ENCODE results near the gene PSME2. TPM values are rescaled to one million over a fixed set of nuclear protein-coding genes. Genes with fewer than 3 reads are reported as not detected.
A peak's percentile ranks its signal among the peaks of the same experiment; 100 is the strongest.

The PSME2 gene
- total and polyA plus RNA-seq, 7 experiments from 2014 or later: 120 to 777 (median 146) TPM

DNA sequence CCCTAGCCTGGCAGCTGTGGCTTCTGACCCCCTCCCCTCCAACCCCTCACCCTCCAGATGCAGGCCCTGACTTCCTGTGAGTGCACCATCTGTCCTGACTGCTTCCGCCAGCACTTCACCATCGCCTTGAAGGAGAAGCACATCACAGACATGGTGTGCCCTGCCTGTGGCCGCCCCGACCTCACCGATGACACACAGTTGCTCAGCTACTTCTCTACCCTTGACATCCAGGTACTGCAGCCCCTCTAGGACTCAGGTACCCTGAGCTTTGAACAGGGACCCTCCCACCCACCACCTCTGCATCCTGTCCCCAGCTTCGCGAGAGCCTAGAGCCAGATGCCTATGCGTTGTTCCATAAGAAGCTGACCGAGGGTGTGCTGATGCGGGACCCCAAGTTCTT is 8.7 kb upstream of the PSME2 start:
- intact Hi-C loops (cut with micrococcal nuclease): no loop called here
- peak overlapping the region in 5 of 9 donors; percentile 38 to 81 (median 61) for H3K27ac Mint-ChIP-seq
- POLR2A ChIA-PET: interaction anchor here (0.5 to 1.7 kb wide), 8 partner anchors 8 to 88 kb away, joined by 3 to 8 read pairs (median 4); partner anchors contain the start of genes DCAF11, MDP1, NRL and PSME1
- no peaks in the 10 kb centered on the region for H3K27me3 Mint-ChIP-seq
- peaks cover 6 to 50% (median 25%) of the 10 kb centered on the region in 5 donors for H3K36me3 Mint-ChIP-seq
- CTCF ChIA-PET: interaction anchor here (1.2 kb wide), 1 partner anchor 9 kb away, joined by 5 read pairs; no protein-coding TSS in a partner anchor
- ATAC-seq: no peak
- DNase-seq: no peak
- H3K4me3 Mint-ChIP-seq: no peak overlapping the region
- H3K9me3 Mint-ChIP-seq: no peaks in the 10 kb centered on the region
- Histone ChIP-seq H3K4me1 (ENCODE audit: control insufficient read depth in 2 of 2, insufficient read depth in 2 of 2, low read length in 2 of 2) (peaks cover under 1 to 1% of the 10 kb centered on the region in 2 donors), H3K36me3 (ENCODE audit: control insufficient read depth in 2 of 3, insufficient read depth in 3 of 3, low read length in 3 of 3) (peaks cover 27 to 77% (median 41%) of the 10 kb centered on the region in 3 experiments), H3K4me3 (ENCODE audit: low read length) (no peak overlapping the region), H3K9me3 (ENCODE audit: control insufficient read depth in 2 of 3, low read length in 3 of 3) (no peaks in the 10 kb centered on the region), H3K27ac (ENCODE audit: low read depth, low read length) (peak overlapping the region; percentile 47), H3K27me3 (ENCODE audit: control insufficient read depth in 2 of 2, insufficient read depth in 2 of 2, low read length in 2 of 2) (no peaks in the 10 kb centered on the region)
- H3K4me1 Mint-ChIP-seq: peaks cover 0 to 25% (median 11%) of the 10 kb centered on the region in 7 donors

DNA sequence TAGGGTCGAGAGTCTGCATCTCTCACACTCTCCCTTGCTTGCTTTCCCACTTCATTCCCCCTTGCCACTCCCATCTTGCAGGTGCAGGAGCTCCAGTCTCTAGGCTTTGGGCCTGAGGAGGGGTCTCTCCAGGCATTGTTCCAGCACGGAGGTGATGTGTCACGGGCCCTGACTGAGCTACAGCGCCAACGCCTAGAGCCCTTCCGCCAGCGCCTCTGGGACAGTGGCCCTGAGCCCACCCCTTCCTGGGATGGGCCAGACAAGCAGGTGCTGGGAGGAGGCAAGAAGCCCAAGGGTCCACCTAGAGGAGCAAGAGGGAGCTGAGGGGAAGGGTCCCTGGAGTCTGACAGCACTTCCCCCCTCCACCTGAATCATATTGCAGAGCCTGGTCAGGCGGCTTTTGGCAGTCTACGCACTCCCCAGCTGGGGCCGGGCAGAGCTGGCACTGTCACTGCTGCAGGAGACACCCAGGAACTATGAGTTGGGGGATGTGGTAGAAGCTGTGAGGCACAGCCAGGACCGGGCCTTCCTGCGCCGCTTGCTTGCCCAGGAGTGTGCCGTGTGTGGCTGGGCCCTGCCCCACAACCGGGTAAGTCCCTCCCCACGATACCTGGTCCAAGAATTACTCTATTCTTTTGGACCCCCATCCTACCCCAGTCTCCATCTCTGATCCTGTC is 5.1 kb upstream of the PSME2 start:
- Mint-ChIP-seq H3K36me3 (peaks cover 0 to 48% (median 24%) of the 10 kb centered on the region in 5 donors), H3K27ac (peak overlapping the region in 1 of 9 donors; percentile 22)

DNA sequence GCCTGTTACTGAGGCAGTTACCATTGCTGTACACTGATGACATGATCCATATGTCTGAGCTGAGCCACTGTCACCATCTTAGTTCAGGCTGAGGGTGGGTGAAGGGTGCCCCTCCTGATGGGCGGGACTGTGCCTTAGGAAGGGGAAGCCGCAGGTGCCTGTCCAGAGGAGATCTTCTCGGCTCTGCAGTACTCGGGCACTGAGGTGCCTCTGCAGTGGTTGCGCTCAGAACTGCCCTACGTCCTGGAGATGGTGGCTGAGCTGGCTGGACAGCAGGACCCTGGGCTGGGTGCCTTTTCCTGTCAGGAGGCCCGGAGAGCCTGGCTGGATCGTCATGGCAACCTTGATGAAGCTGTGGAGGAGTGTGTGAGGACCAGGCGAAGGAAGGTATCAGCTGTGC is 4.6 kb upstream of the PSME2 start:
- H3K9me3 Mint-ChIP-seq: no peaks in the 10 kb centered on the region
- ATAC-seq (no peak), DNase-seq (no peak)
- H3K27me3 Mint-ChIP-seq: no peaks in the 10 kb centered on the region
- intact Hi-C loops (cut with micrococcal nuclease): no loop called here
- POLR2A ChIA-PET: interaction anchor here (0.5 to 11.1 kb wide), 9 partner anchors 10 to 119 kb away, joined by 3 to 139 read pairs (median 5); partner anchors contain the start of genes EMC9, IPO4, IRF9 and PSME1
- H3K36me3 ChIP-seq (ENCODE audit: control insufficient read depth in 2 of 3, insufficient read depth in 3 of 3, low read length in 3 of 3): peaks cover 21 to 62% (median 30%) of the 10 kb centered on the region in 3 experiments
- peaks cover 19 to 43% (median 32%) of the 10 kb centered on the region in 7 donors for H3K4me1 Mint-ChIP-seq
- CTCF ChIA-PET: interaction anchor here (1.0 to 1.6 kb wide), 4 partner anchors 9 to 156 kb away, joined by 3 to 14 read pairs (median 5); no protein-coding TSS in a partner anchor
- H3K36me3 Mint-ChIP-seq: peaks cover 0 to 50% (median 23%) of the 10 kb centered on the region in 5 donors
- H3K4me3 Mint-ChIP-seq: peak overlapping the region in 1 of 10 donors; percentile 56
- H3K4me3 ChIP-seq (ENCODE audit: low read length): no peak overlapping the region
- H3K9me3 ChIP-seq (ENCODE audit: control insufficient read depth in 2 of 3, low read length in 3 of 3): no peaks in the 10 kb centered on the region
- H3K27ac ChIP-seq (ENCODE audit: low read depth, low read length): no peak overlapping the region
- H3K27me3 ChIP-seq (ENCODE audit: control insufficient read depth in 2 of 2, insufficient read depth in 2 of 2, low read length in 2 of 2): no peaks in the 10 kb centered on the region
- H3K27ac Mint-ChIP-seq: peak overlapping the region in 3 of 9 donors; percentile 22 to 52 (median 28)
- H3K4me1 ChIP-seq (ENCODE audit: control insufficient read depth in 2 of 2, insufficient read depth in 2 of 2, low read length in 2 of 2): peaks cover 19 to 24% of the 10 kb centered on the region in 2 donors

More for the DNA sequence above, 5.1 kb upstream of the PSME2 start:
- POLR2A ChIA-PET: interaction anchor here (0.6 to 11.1 kb wide), 9 partner anchors 9 to 53 kb away, joined by 3 to 139 read pairs (median 3); partner anchors contain the start of genes EMC9, IPO4, IRF9 and PSME1
- H3K9me3 Mint-ChIP-seq: no peaks in the 10 kb centered on the region
- ATAC-seq (no peak), DNase-seq (no peak)
- H3K36me3 ChIP-seq (ENCODE audit: control insufficient read depth in 2 of 3, insufficient read depth in 3 of 3, low read length in 3 of 3): peaks cover 21 to 67% (median 30%) of the 10 kb centered on the region in 3 experiments
- no peaks in the 10 kb centered on the region for H3K27me3 ChIP-seq (ENCODE audit: control insufficient read depth in 2 of 2, insufficient read depth in 2 of 2, low read length in 2 of 2)
- no peak overlapping the region for H3K27ac ChIP-seq (ENCODE audit: low read depth, low read length)
- CTCF ChIA-PET: interaction anchor here (1.1 to 1.6 kb wide), 3 partner anchors 9 to 156 kb away, joined by 4 to 14 read pairs (median 6); no protein-coding TSS in a partner anchor
- H3K9me3 ChIP-seq (ENCODE audit: control insufficient read depth in 2 of 3, low read length in 3 of 3): no peaks in the 10 kb centered on the region
- no peak overlapping the region for H3K4me3 ChIP-seq (ENCODE audit: low read length)
- H3K4me3 Mint-ChIP-seq: no peak overlapping the region
- H3K4me1 Mint-ChIP-seq: peaks cover 19 to 38% (median 29%) of the 10 kb centered on the region in 7 donors
- no peaks in the 10 kb centered on the region for H3K27me3 Mint-ChIP-seq
- peaks cover 18 to 21% of the 10 kb centered on the region in 2 donors for H3K4me1 ChIP-seq (ENCODE audit: control insufficient read depth in 2 of 2, insufficient read depth in 2 of 2, low read length in 2 of 2)
- intact Hi-C loops (cut with micrococcal nuclease): no loop called here

DNA sequence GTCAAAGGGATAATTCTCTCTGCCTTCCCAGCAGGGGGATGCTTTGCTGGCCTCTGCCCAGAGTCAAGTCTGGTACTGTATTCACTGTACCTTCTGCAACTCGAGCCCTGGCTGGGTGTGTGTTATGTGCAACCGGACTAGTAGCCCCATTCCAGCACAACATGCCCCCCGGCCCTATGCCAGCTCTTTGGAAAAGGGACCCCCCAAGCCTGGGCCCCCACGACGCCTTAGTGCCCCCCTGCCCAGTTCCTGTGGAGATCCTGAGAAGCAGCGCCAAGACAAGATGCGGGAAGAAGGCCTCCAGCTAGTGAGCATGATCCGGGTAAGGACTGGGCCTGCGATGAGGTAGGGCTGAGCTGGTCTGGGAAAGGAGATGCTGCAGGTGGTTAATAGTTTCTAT is 4.2 kb upstream of the PSME2 start:
- Mint-ChIP-seq H3K27ac (peak overlapping the region in 5 of 9 donors; percentile 18 to 68 (median 28)), H3K27me3 (no peaks in the 10 kb centered on the region), H3K4me1 (peaks cover 24 to 48% (median 36%) of the 10 kb centered on the region in 7 donors), H3K36me3 (peaks cover 0 to 50% (median 19%) of the 10 kb centered on the region in 5 donors), H3K4me3 (peak overlapping the region in 5 of 10 donors; percentile 20 to 56 (median 50)), H3K9me3 (no peaks in the 10 kb centered on the region)
- ChIA-PET POLR2A (interaction anchor here (0.5 to 11.1 kb wide), 11 partner anchors 10 to 119 kb away, joined by 3 to 139 read pairs (median 5); partner anchors contain the start of genes EMC9, IPO4, IRF9 and PSME1), CTCF (interaction anchor here (1.0 to 1.6 kb wide), 4 partner anchors 10 to 157 kb away, joined by 3 to 14 read pairs (median 5); no protein-coding TSS in a partner anchor)
- Histone ChIP-seq H3K27ac (ENCODE audit: low read depth, low read length) (no peak overlapping the region), H3K36me3 (ENCODE audit: control insufficient read depth in 2 of 3, insufficient read depth in 3 of 3, low read length in 3 of 3) (peaks cover 17 to 58% (median 26%) of the 10 kb centered on the region in 3 experiments), H3K4me1 (ENCODE audit: control insufficient read depth in 2 of 2, insufficient read depth in 2 of 2, low read length in 2 of 2) (peaks cover 23 to 28% of the 10 kb centered on the region in 2 donors), H3K4me3 (ENCODE audit: low read length) (no peak overlapping the region), H3K9me3 (ENCODE audit: control insufficient read depth in 2 of 3, low read length in 3 of 3) (no peaks in the 10 kb centered on the region), H3K27me3 (ENCODE audit: control insufficient read depth in 2 of 2, insufficient read depth in 2 of 2, low read length in 2 of 2) (no peaks in the 10 kb centered on the region)
- DNase-seq (no peak), ATAC-seq (no peak)
- intact Hi-C loops (cut with micrococcal nuclease): no loop called here

DNA sequence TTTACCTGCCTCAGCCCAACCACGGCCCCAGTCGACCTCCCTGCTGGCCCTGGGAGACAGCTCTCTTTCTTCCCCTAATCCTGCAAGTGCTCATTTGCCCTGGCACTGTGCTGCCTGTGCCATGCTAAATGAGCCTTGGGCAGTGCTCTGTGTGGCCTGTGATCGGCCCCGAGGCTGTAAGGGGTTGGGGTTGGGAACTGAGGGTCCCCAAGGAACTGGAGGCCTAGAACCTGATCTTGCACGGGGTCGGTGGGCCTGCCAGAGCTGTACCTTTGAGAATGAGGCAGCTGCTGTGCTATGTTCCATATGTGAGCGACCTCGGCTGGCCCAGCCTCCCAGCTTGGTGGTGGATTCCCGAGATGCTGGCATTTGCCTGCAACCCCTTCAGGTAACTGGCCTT is 3.7 kb upstream of the PSME2 start:
- Mint-ChIP-seq H3K36me3 (peaks cover 0 to 52% (median 17%) of the 10 kb centered on the region in 5 donors), H3K9me3 (no peaks in the 10 kb centered on the region), H3K27me3 (no peaks in the 10 kb centered on the region), H3K4me1 (peaks cover 29 to 53% (median 41%) of the 10 kb centered on the region in 7 donors), H3K27ac (peak overlapping the region in 3 of 9 donors; percentile 18 to 68 (median 52)), H3K4me3 (peak overlapping the region in 1 of 10 donors; percentile 50)
- no peak overlapping the region for H3K4me3 ChIP-seq (ENCODE audit: low read length)
- H3K27ac ChIP-seq (ENCODE audit: low read depth, low read length): no peak overlapping the region
- intact Hi-C loops (cut with micrococcal nuclease): no loop called here
- H3K36me3 ChIP-seq (ENCODE audit: control insufficient read depth in 2 of 3, insufficient read depth in 3 of 3, low read length in 3 of 3): peaks cover 12 to 53% (median 21%) of the 10 kb centered on the region in 3 experiments
- H3K27me3 ChIP-seq (ENCODE audit: control insufficient read depth in 2 of 2, insufficient read depth in 2 of 2, low read length in 2 of 2): no peaks in the 10 kb centered on the region
- peaks cover 28 to 33% of the 10 kb centered on the region in 2 donors for H3K4me1 ChIP-seq (ENCODE audit: control insufficient read depth in 2 of 2, insufficient read depth in 2 of 2, low read length in 2 of 2)
- POLR2A ChIA-PET: interaction anchor here (1.0 to 11.1 kb wide), 7 partner anchors 10 to 93 kb away, joined by 3 to 139 read pairs (median 5); partner anchors contain the start of genes EMC9, IPO4, IRF9 and PSME1
- H3K9me3 ChIP-seq (ENCODE audit: control insufficient read depth in 2 of 3, low read length in 3 of 3): no peaks in the 10 kb centered on the region
- CTCF ChIA-PET: interaction anchor here (0.7 to 4.8 kb wide), 4 partner anchors 10 to 36 kb away, joined by 3 to 36 read pairs (median 8); partner anchors contain the start of genes DCAF11 and IRF9
- DNase-seq: no peak
- no peak for ATAC-seq
